Measurements from ENCODE around the gene DLX6.

The DLX6 gene

DNA sequence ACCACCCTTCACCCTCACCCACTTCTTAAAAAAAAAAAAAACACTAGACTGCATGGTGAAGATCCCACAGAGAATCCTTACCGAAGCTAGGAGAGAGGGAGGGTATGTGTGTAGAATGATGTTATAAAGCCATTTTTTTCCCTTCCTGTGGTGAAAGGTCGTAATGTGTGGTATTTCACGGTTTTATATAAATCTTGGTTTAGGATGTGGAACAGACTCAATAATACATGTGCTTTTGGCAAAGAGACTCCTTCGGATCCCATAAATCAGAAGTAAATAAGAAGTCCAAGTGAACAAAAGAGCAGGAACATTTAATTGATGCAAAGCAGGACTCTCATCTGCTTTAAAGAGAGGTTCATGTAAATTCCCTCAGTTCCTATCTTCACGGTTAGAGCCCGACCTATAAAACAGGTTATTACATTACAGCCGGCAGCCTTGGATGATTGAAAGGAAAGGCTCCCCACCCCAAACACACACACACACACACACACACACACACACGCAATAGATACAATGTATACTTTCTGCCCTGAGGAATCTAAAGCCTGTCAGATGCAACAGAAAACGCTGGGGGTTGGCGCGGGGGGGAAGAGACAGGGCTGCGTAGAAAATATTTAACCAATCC lies 10.5 kb downstream of the DLX6 start:
- DNase-seq (ENCODE audit: low read depth), result no peak
- no peak overlapping the region for H3K4me3 ChIP-seq (replicated peaks; ENCODE audit: low read depth, low read length)
- no peak for TF ChIP-seq CTCF (IDR thresholded peaks at IDR 0.05; ENCODE audit: low read length, missing control alignments)

DNA sequence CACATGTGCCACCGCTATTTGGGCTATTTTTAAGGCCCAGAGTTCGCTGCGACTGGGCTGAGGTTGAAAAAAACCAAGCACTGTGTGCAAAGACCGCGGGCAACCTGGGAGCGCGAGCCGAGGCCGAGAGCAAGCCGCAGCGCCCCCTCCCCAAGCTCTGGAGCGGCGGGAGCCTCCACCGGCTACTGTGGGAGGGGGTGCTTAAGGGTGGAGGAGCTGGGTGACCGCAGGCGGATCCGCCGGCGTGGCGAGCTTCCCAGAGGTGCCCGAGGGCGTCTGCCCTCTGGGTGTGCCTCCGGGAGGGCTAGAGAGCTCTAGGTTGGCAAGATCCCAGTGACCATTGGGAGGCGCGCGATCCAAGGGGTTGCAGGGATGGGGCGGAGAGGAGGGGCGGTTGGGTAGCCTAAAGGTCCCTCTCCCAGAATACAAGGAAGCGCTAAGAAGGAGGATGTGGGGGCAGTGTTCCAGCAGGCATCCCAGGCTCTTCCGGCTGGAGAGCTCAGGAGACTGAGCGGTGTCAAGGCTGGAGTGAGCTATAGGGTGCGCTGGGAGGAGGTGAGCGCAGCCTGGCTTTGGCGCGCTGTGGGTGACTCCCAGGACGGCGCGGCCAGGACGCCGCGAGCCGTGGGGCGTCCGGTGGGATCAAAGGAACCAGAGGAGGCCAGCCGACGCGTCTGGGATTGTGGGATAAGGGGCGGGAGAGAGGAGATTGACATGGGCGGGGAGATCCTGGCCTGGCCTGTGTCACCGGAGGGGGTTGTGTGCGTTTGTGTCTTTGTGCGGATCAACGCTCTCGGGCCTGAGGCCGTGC lies 11.2 kb downstream of the DLX6 start:
- DNase-seq (ENCODE audit: low read depth), result no peak
- no peak overlapping the region for H3K4me3 ChIP-seq (replicated peaks; ENCODE audit: low read depth, low read length)
- TF ChIP-seq CTCF (IDR thresholded peaks at IDR 0.05; ENCODE audit: low read length, missing control alignments), result no peak

- no peak overlapping the region for H3K4me3 ChIP-seq (replicated peaks; ENCODE audit: low read depth, low read length)
- no peak for TF ChIP-seq CTCF (IDR thresholded peaks at IDR 0.05; ENCODE audit: low read length, missing control alignments)
- DNase-seq (ENCODE audit: low read depth), result no peak
Measured at GRCh38 chr7:97017192-97018125, 12.1 kb downstream of the DLX6 start.

GRCh38 chr7:97018126-97018601 lies 12.8 kb downstream of the DLX6 start:
- DNase-seq (ENCODE audit: low read depth), result no peak
- no peak overlapping the region for H3K4me3 ChIP-seq (replicated peaks; ENCODE audit: low read depth, low read length)
- TF ChIP-seq CTCF (IDR thresholded peaks at IDR 0.05; ENCODE audit: low read length, missing control alignments), result no peak

DNA sequence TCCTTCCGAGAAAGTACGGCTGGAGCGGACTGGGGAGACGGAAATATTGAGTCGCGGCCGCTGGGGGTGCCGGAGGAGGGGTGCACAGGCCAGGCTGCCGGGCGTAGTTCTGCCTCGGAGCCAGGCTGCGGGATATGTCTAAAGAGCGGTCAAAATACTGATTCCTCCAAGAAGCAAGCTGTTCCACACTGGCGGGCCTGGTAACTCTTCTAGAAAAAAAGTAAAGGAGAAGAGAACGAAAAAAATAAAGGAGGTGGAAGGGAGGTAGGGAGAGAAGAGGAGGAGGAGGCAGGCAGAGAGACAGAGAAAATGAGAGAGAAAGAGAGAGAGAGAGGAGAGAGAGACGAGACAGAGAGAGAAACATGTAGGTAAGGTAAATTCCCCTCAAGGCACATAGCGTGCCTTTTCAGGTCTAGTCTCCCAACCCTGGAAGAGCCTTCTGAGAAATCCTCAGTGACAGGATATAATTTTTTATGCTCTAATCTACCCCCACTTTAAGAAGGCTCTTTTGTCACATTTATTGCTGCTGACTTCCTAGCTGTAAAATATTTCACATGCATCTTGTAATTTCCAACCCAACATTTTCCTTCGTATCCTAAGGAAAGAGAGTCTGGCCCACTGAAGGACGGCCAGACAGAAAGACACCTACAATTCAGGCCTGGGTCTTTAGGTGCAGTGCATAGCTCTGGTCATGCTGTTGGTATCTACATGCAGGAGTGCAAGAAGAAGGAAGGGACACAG lies 13.6 kb downstream of the DLX6 start:
- DNase-seq (ENCODE audit: low read depth), result no peak
- TF ChIP-seq CTCF (IDR thresholded peaks at IDR 0.05; ENCODE audit: low read length, missing control alignments), result no peak
- no peak overlapping the region for H3K4me3 ChIP-seq (replicated peaks; ENCODE audit: low read depth, low read length)

- H3K4me3 ChIP-seq (replicated peaks; ENCODE audit: low read depth, low read length), result no peak overlapping the region
- no peak for TF ChIP-seq CTCF (IDR thresholded peaks at IDR 0.05; ENCODE audit: low read length, missing control alignments)
- no peak for DNase-seq (ENCODE audit: low read depth)
Measured at GRCh38 chr7:97019710-97020225, 14.4 kb downstream of the DLX6 start.
